H1 (cell line): ENCODE measurements around the gene TEX54. TPM values are rescaled to one million over a fixed set of nuclear protein-coding genes. Genes with fewer than 3 reads are reported as not detected.

Experiments
- CBX5 ChIP-seq: fragments of 300-800, 300-1000 bp; sonication (generic); IDR thresholded peaks from 2 replicates; pipeline ENCODE4 v1.7.1; 2016; ENCODE audit warnings: antibody characterized with exemption, low read length, low read depth
- NRF1 ChIP-seq: IDR thresholded peaks from 2 replicates; pipeline ENCODE4 v1.6.1; 2011; ENCODE audit warnings: mild to moderate bottlenecking, low read depth, low read length, improper control_type of control experiment
- SIX5 ChIP-seq: IDR thresholded peaks from 2 replicates; pipeline ENCODE4 v1.6.1; 2011; ENCODE audit warnings: mild to moderate bottlenecking, low read depth, low read length
- SUZ12 ChIP-seq: fragments of 200-600 bp; sonication (generic); IDR thresholded peaks from 2 replicates; pipeline ENCODE4 v1.6.1; 2012; ENCODE audit warnings: mild to moderate bottlenecking, inconsistent platforms, low read length, moderate library complexity, mixed read lengths
- polyA plus RNA-seq, 7 experiments: library from polyadenylated mRNA; depleted of rRNA in 3 of 7; stranded (reverse) in 5 of 7; unstranded in 2 of 7; fragments of >200 nt in 5 of 7; fragments of 200-250 nt in 2 of 7; gene quantifications; 1 replicate in 5 of 7; 2 replicates in 1 of 7; 4 replicates in 1 of 7; pipeline versions ENCODE4 v1.2.1 to v1.2.3, GENCODE V29; 2011 to 2013; ENCODE audit warnings: missing spikeins in 2 of 7, mixed read lengths in 2 of 7
- total RNA-seq: library from RNA; stranded (reverse); fragmentation: NEBNext Ultra II Directional; extraction: Animal tissue kit (Norgen Biotek cat#: 25700); gene quantifications from 2 replicates; pipeline ENCODE4 v1.2.1, GENCODE V29; 2021
- TF ChIP-seq, protein P1 (sequence below), 3 experiments: IDR thresholded peaks; 1 replicate in 2 of 3; 2 replicates in 1 of 3; pipeline versions ENCODE4 v1.5.1 to v1.6.1; 2011; ENCODE audit warnings: low read length in 3 of 3, mild to moderate bottlenecking in 3 of 3, inconsistent platforms in 2 of 3, low read depth in 1 of 3, moderate library complexity in 1 of 3; ENCODE audit not compliant: insufficient read depth in 1 of 3; ENCODE audit errors: control extremely low read depth in 1 of 3

Gene TEX54
- total and polyA plus RNA-seq, 2 of the 8 experiments (the other 6 are each of a cell fraction or from before 2014, with no cell fraction given) = 1.2 TPM; not detected in 1

DNA sequence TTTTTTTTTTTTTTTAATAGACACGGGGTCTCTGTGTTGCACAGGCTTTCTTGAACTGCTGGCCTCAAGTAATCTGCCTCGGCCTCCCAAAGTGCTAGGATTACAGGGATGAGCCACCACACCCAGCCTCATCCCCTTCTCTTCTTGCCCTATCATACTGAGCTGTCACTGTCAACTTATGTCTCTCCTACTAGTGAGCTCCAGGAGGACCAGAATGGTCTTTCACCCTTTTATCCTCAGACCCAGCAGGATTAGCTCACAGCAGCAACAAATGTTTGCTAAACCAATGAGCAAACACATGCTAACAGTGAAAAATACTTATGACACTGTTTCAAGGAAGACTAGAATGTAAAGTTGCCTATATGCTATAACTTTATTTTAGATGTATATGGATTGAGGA is 21.0 kb downstream of the TEX54 start (continued):
- TF ChIP-seq, protein P1, sequence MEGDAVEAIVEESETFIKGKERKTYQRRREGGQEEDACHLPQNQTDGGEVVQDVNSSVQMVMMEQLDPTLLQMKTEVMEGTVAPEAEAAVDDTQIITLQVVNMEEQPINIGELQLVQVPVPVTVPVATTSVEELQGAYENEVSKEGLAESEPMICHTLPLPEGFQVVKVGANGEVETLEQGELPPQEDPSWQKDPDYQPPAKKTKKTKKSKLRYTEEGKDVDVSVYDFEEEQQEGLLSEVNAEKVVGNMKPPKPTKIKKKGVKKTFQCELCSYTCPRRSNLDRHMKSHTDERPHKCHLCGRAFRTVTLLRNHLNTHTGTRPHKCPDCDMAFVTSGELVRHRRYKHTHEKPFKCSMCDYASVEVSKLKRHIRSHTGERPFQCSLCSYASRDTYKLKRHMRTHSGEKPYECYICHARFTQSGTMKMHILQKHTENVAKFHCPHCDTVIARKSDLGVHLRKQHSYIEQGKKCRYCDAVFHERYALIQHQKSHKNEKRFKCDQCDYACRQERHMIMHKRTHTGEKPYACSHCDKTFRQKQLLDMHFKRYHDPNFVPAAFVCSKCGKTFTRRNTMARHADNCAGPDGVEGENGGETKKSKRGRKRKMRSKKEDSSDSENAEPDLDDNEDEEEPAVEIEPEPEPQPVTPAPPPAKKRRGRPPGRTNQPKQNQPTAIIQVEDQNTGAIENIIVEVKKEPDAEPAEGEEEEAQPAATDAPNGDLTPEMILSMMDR (IDR thresholded peaks at IDR 0.05; ENCODE audit: control extremely low read depth in 1 of 3, insufficient read depth in 1 of 3, low read depth in 1 of 3, low read length in 3 of 3) = no peak
- TF ChIP-seq CBX5 = no peak
- no peak for TF ChIP-seq NRF1
- no peak for TF ChIP-seq SUZ12
- no peak for TF ChIP-seq SIX5
